BE2C (cell line): ENCODE measurements around the gene ALK.

Source experiments
- DNase-seq: peaks from one replicate; pipeline ENCODE4 v3.0.0-alpha.2; 2020
- H3K27me3 ChIP-seq: fragments of 250-450 bp; sonication (Bioruptor Pico); 2 replicates; pipeline ENCODE4 v1.5.1; 2020; ENCODE audit warnings: mild to moderate bottlenecking
- H3K36me3 ChIP-seq: fragments of 250-450 bp; sonication (Bioruptor Pico); 2 replicates; pipeline ENCODE4 v1.5.1; 2020; ENCODE audit warnings: mild to moderate bottlenecking
- H3K4me1 ChIP-seq: fragments of 250-450 bp; sonication (Bioruptor Pico); 2 replicates; pipeline ENCODE4 v1.5.1; 2020
- H3K4me3 ChIP-seq: 2 replicates; pipeline ENCODE4 v1.5.1; 2011; ENCODE audit warnings: low read depth, low read length
- H3K9me3 ChIP-seq: fragments of 250-450 bp; sonication (Bioruptor Pico); 2 replicates; pipeline ENCODE4 v1.5.1; 2020
- CTCF ChIP-seq: IDR thresholded peaks from 2 replicates; pipeline ENCODE4 v1.5.1; 2012; ENCODE audit warnings: mild to moderate bottlenecking, low read depth, low read length

ALK gene

GRCh38 chr2:29481313-29481712 is 440.1 kb downstream of the ALK start:
- H3K36me3 ChIP-seq: no peaks in the 10 kb centered on the region
- no peak overlapping the region for H3K4me3 ChIP-seq
- peaks cover 25% of the 10 kb centered on the region for H3K4me1 ChIP-seq
- no peak for TF ChIP-seq CTCF
- DNase-seq: no peak
- no peaks in the 10 kb centered on the region for H3K27me3 ChIP-seq
- H3K9me3 ChIP-seq: no peaks in the 10 kb centered on the region

- H3K36me3 ChIP-seq: no peaks in the 10 kb centered on the region
- no peak overlapping the region for H3K4me3 ChIP-seq
- no peaks in the 10 kb centered on the region for H3K27me3 ChIP-seq
- no peak for TF ChIP-seq CTCF
- no peaks in the 10 kb centered on the region for H3K9me3 ChIP-seq
- peak; percentile 78 for DNase-seq
- peaks cover 17% of the 10 kb centered on the region for H3K4me1 ChIP-seq
Measured at GRCh38 chr2:29480426-29480825, 441.0 kb downstream of the ALK start.

- no peak for TF ChIP-seq CTCF
- no peaks in the 10 kb centered on the region for H3K27me3 ChIP-seq
- H3K4me1 ChIP-seq: peaks cover 16% of the 10 kb centered on the region
Measured at GRCh38 chr2:29479401-29479800, 442.0 kb downstream of the ALK start.

GRCh38 chr2:29478641-29479040 is 442.7 kb downstream of the ALK start:
- Histone ChIP-seq H3K27me3 (no peaks in the 10 kb centered on the region), H3K4me1 (peaks cover 16% of the 10 kb centered on the region), H3K4me3 (no peak overlapping the region), H3K36me3 (no peaks in the 10 kb centered on the region), H3K9me3 (no peaks in the 10 kb centered on the region)
- TF ChIP-seq CTCF: no peak
- no peak for DNase-seq

More at GRCh38 chr2:29479401-29479800, 442.0 kb downstream of the ALK start:
- H3K9me3 ChIP-seq: no peaks in the 10 kb centered on the region
- no peak overlapping the region for H3K4me3 ChIP-seq
- H3K36me3 ChIP-seq: no peaks in the 10 kb centered on the region
- DNase-seq: no peak

GRCh38 chr2:29477186-29477585 is 444.2 kb downstream of the ALK start:
- Histone ChIP-seq H3K4me1 (peaks cover 16% of the 10 kb centered on the region), H3K4me3 (no peak overlapping the region), H3K36me3 (no peaks in the 10 kb centered on the region), H3K9me3 (no peaks in the 10 kb centered on the region), H3K27me3 (no peaks in the 10 kb centered on the region)
- no peak for DNase-seq
- no peak for TF ChIP-seq CTCF

GRCh38 chr2:29475499-29475898 is 445.9 kb downstream of the ALK start:
- no peak for DNase-seq
- Histone ChIP-seq H3K36me3 (no peaks in the 10 kb centered on the region), H3K4me1 (peaks cover 6% of the 10 kb centered on the region), H3K9me3 (no peaks in the 10 kb centered on the region), H3K27me3 (no peaks in the 10 kb centered on the region), H3K4me3 (no peak overlapping the region)
- no peak for TF ChIP-seq CTCF
